Psoas muscle (tissue), 8 donors: ENCODE data around the gene AOAH. TPM values are rescaled to one million over a fixed set of nuclear protein-coding genes. Genes with fewer than 3 reads are reported as not detected.
"Not testable (repeated sequence)": the region's sequence is repeated elsewhere in the genome, so short reads cannot be mapped to it uniquely, and the experiment has no call there.

ENCODE experiments used
- ATAC-seq, 4 donors: fragments of 200-7000 bp; cut with Tn5 transposase; one replicate each; pipeline ENCODE4 v1.9.1; 2020; ENCODE audit warnings: moderate library complexity in 3 of 4, mild to moderate bottlenecking in 2 of 4
- DNase-seq, 2 donors: peaks; one replicate each; pipeline ENCODE4 v3.0.0-alpha.2; 2020
- H3K27ac ChIP-seq: fragments of 200-600 bp; one replicate; pipeline ENCODE4 v1.8.0; 2022
- H3K27me3 ChIP-seq, 3 donors: fragments of 200-600 bp in 1 of 3; one replicate each; pipeline versions ENCODE4 v1.6.1 to v1.8.0; 2013 to 2022; ENCODE audit warnings: low read length in 2 of 3, mild to moderate bottlenecking in 2 of 3, moderate library complexity in 1 of 3; ENCODE audit not compliant: insufficient read depth in 3 of 3
- H3K36me3 ChIP-seq, 2 donors: fragments of 200-600 bp in 1 of 2; one replicate each; pipeline versions ENCODE4 v1.6.1 to v1.8.0; 2013 to 2022; ENCODE audit warnings: low read depth in 1 of 2, mild to moderate bottlenecking in 1 of 2, moderate library complexity in 1 of 2; ENCODE audit not compliant: insufficient read depth in 1 of 2
- H3K4me1 ChIP-seq: fragments of 200-600 bp; one replicate; pipeline ENCODE4 v1.8.0; 2022
- H3K4me3 ChIP-seq: fragments of 200-600 bp; one replicate; pipeline ENCODE4 v1.8.0; 2022; ENCODE audit warnings: mild to moderate bottlenecking
- H3K9me3 ChIP-seq: fragments of 200-600 bp; one replicate; pipeline ENCODE4 v1.8.0; 2022
- CTCF ChIP-seq: fragments of 200-600 bp; IDR thresholded peaks from one replicate; pipeline ENCODE4 v1.8.0; 2022; ENCODE audit warnings: antibody characterized with exemption
- WGBS, 3 donors: extraction: QIAGEN DNeasy Blood & Tissue Kit; methylation state at CpG; one replicate each; pipeline versions ENCODE4 v1.1.6 to v1.1.7; 2013; 5-methylcytosine and 5-hydroxymethylcytosine counted together
- intact Hi-C, 2 donors: fragments of 100-400 bp; cut with DNase I; formaldehyde crosslinking; loops; one replicate each; pipeline versions ENCODE4 v1.11.0 to v1.14.2; 2022
- polyA plus RNA-seq, 3 donors: library from polyadenylated mRNA; stranded (reverse); fragments of 200-250 nt; gene quantifications; one replicate each; pipeline ENCODE4 v1.2.3, GENCODE V29; 2013
- total RNA-seq, 4 donors: library from RNA; stranded (reverse); fragmentation: NEBNext Ultra II Directional in 2 of 4; extraction: Animal tissue kit (Norgen Biotek cat#: 25700) in 2 of 4; gene quantifications; one replicate each; pipeline versions ENCODE4 v1.2.1 to v1.2.4, GENCODE V29; 2021 to 2023
- donor health status: healthy with polysubstance abuse.
- donor health status: DM: no; HTN: no; CAD: no; lungs with moderate emphysema.
- donor health status: Bipolar disorder and iron deficiency.
- donor health status: healthy.
- donor health status: DM: yes; HTN: yes; CAD: no.
- donor health status: DM: no; HTN: no; CAD: no.
- donor health status: DM: no; HTN: no; CAD: no.
- donor health status: DM: yes; HTN: yes; CAD: no.

Gene AOAH
- total and polyA plus RNA-seq, 7 donors: 0.04 to 2.1 (median 0.83) TPM

- intact Hi-C loops: loop anchor here in 1 of 2 donors (10.0 kb wide), 1 partner anchor 177 kb away; no protein-coding TSS in a partner anchor
- ATAC-seq (no peak), DNase-seq (no peak)
- no peaks in the 10 kb centered on the region for H3K9me3 ChIP-seq
- no peak overlapping the region for H3K27ac ChIP-seq
- no peaks in the 10 kb centered on the region for H3K4me1 ChIP-seq
- no peaks in the 10 kb centered on the region for H3K36me3 ChIP-seq
- TF ChIP-seq CTCF: no peak
- no peak overlapping the region for H3K4me3 ChIP-seq
- no peaks in the 10 kb centered on the region for H3K27me3 ChIP-seq
- WGBS, 3 donors: 21 to 23% (median 22%) methylated on average over 4 of the region's 4 CpGs
Observed at GRCh38 chr7:36497775-36498174, 226.5 kb downstream of the AOAH start.

- H3K9me3 ChIP-seq, H3K36me3 ChIP-seq, H3K4me1 ChIP-seq, H3K4me3 ChIP-seq, H3K27ac ChIP-seq, ATAC-seq, H3K27me3 ChIP-seq, DNase-seq: not testable (repeated sequence)
- WGBS, 3 donors: 81 to 87% (median 83%) methylated on average over 6 of the region's 6 CpGs
- intact Hi-C loops: loop anchor here in 1 of 2 donors (10.0 kb wide), 1 partner anchor 178 kb away; no protein-coding TSS in a partner anchor
Observed at GRCh38 chr7:36497176-36497575, 227.1 kb downstream of the AOAH start.

DNA sequence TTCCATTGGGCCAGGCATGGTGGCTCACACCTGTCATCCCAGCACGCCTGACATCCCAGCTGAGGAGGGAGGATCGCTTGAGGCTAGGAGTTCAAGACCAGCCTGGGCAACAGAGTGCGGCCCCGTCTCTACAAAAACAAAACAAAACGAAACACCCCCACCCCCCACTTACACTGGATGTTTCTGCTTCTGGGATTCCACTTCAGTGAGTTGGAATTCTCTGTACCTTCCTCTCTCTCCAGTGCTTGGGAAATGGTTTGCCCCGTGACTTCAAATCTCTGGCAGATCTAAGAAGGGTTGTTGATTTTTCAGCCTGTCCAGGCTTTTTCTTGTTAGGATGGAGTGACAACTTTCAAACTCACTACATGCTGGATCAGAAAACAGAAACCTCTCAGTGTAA, 227.7 kb downstream of the AOAH start:
- no peaks in the 10 kb centered on the region for H3K4me1 ChIP-seq
- no peak for TF ChIP-seq CTCF
- no peaks in the 10 kb centered on the region for H3K9me3 ChIP-seq
- no peaks in the 10 kb centered on the region for H3K27me3 ChIP-seq
- H3K4me3 ChIP-seq: no peak overlapping the region
- 86 to 93% (median 92%) methylated on average over 6 of the region's 6 CpGs for WGBS, 3 donors
- no peak overlapping the region for H3K27ac ChIP-seq
- DNase-seq (no peak), ATAC-seq (no peak)
- intact Hi-C loops: loop anchor here in 1 of 2 donors (10.0 kb wide), 1 partner anchor 178 kb away; no protein-coding TSS in a partner anchor
- no peaks in the 10 kb centered on the region for H3K36me3 ChIP-seq

DNA sequence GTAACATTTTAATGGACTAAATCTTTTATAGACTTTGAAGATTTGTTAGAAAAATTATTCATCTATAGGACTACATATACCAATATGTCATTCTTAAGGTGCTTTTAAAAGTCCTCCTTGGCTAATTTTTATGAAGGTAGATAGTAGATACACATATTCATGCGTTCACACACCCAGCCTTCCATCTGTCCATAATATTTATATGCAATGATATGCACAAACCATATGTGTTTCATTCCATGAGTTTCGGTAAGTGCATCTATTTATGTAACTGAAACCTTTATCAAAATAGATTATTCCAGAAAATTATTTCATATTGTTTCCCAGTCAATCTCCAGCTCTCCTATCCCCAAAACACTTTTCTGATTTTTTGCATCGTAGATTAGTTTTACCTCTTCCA, 233.0 kb downstream of the AOAH start:
- Histone ChIP-seq H3K4me3 (no peak overlapping the region), H3K27ac (no peak overlapping the region), H3K27me3 (no peaks in the 10 kb centered on the region), H3K4me1 (no peaks in the 10 kb centered on the region), H3K36me3 (no peaks in the 10 kb centered on the region), H3K9me3 (no peaks in the 10 kb centered on the region)
- TF ChIP-seq CTCF: no peak
- WGBS, 3 donors: 84 to 85% (median 84%) methylated on average over 3 of the region's 3 CpGs
- intact Hi-C loops: loop anchor here in 1 of 2 donors (10.0 kb wide), 1 partner anchor 183 kb away; no protein-coding TSS in a partner anchor
- DNase-seq (no peak), ATAC-seq (no peak)

- TF ChIP-seq CTCF: no peak
- no peak overlapping the region for H3K4me3 ChIP-seq
- no peaks in the 10 kb centered on the region for H3K9me3 ChIP-seq
- no peaks in the 10 kb centered on the region for H3K36me3 ChIP-seq
- 42 to 48% (median 46%) methylated on average over 3 of the region's 3 CpGs for WGBS, 3 donors
- ATAC-seq (no peak), DNase-seq (no peak)
- H3K4me1 ChIP-seq: no peaks in the 10 kb centered on the region
- H3K27ac ChIP-seq: no peak overlapping the region
- intact Hi-C loops: loop anchor here in 1 of 2 donors (10.0 kb wide), 1 partner anchor 184 kb away; no protein-coding TSS in a partner anchor
- H3K27me3 ChIP-seq: no peaks in the 10 kb centered on the region
Observed at GRCh38 chr7:36490419-36490830, 233.9 kb downstream of the AOAH start.

DNA sequence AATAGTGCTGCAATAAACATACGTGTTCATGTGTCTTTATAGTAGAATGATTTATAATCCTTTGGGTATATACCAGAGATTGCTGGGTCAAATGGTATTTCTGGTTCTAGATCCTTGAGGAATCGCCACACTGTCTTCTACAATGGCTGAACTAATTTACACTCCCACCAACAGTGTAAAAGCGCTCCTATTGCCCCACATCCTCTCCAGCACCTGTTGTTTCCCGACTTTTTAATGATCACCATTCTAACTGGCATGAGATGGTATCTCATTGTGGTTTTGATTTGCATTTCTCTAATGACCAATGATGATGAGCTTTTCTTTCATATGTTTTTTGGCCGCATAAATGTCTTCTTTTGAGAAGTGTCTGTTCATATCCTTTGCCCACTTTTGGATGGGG, 235.6 kb downstream of the AOAH start:
- not testable (repeated sequence) for H3K4me1 ChIP-seq, DNase-seq, H3K4me3 ChIP-seq, H3K27me3 ChIP-seq, H3K27ac ChIP-seq, H3K9me3 ChIP-seq, H3K36me3 ChIP-seq, ATAC-seq
- 88 to 92% (median 90%) methylated on average over 5 of the region's 5 CpGs for WGBS, 3 donors
- intact Hi-C loops: loop anchor here (5.0 kb wide), 2 partner anchors 694 to 714 kb away; no protein-coding TSS in a partner anchor
